Measurements from ENCODE around the gene AGO3.

DNA sequence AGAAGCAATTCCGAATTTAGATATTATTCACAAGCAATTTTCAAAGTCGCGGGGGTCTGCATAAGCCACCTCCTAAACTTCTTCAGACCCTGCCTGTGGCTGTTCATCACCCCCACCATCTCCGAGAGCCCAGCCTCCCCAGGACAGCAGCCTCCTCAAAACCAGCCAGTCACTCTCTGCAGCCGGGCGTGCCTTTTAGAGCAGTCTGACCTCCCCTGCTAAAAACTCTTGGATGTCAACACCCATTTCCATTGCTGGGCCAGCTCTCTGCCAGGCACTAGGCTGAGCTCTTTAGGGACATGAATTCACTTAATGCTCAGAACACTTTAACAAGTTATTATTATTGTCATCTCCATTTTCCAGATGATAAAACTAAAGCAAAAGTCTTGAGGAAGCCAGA, 169.5 kb downstream of the AGO3 start:
- TF ChIP-seq, protein P1, sequence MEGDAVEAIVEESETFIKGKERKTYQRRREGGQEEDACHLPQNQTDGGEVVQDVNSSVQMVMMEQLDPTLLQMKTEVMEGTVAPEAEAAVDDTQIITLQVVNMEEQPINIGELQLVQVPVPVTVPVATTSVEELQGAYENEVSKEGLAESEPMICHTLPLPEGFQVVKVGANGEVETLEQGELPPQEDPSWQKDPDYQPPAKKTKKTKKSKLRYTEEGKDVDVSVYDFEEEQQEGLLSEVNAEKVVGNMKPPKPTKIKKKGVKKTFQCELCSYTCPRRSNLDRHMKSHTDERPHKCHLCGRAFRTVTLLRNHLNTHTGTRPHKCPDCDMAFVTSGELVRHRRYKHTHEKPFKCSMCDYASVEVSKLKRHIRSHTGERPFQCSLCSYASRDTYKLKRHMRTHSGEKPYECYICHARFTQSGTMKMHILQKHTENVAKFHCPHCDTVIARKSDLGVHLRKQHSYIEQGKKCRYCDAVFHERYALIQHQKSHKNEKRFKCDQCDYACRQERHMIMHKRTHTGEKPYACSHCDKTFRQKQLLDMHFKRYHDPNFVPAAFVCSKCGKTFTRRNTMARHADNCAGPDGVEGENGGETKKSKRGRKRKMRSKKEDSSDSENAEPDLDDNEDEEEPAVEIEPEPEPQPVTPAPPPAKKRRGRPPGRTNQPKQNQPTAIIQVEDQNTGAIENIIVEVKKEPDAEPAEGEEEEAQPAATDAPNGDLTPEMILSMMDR (conservative IDR thresholded peaks at IDR 0.05), result no peak
- no peak for TF ChIP-seq ZFX (IDR thresholded peaks at IDR 0.05)
